HCT116 (cell line): ENCODE results near the gene CLDN5. TPM values are rescaled to one million over a fixed set of nuclear protein-coding genes. Genes with fewer than 3 reads are reported as not detected.

Source experiments
- ATAC-seq: fragments of 200-7000 bp; cut with Tn5 transposase; 2 replicates; pipeline ENCODE4 v1.9.1; 2020; ENCODE audit warnings: mild to moderate bottlenecking, moderate library complexity
- BruUV-seq: library from RNA; stranded (reverse); fragments of 400-500 nt; replicated peaks from 2 replicates; lab custom pipeline; 2021; lab: Mats Ljungman, UMichigan
- CTCF ChIA-PET: fragments of 300-600 bp; sonication (Branson Sonifier 250); formaldehyde crosslinking; loops from one replicate; lab custom pipeline; 2021; ENCODE audit warnings: antibody characterized with exemption; lab: Charles Lee
- POLR2A ChIA-PET: fragments of 300-600, 350-600 bp; sonication (Branson Sonifier 250); formaldehyde crosslinking; loops from one replicate; lab custom pipeline; 2021; ENCODE audit warnings: antibody characterized with exemption; lab: Charles Lee
- RAD21 ChIA-PET, 2 experiments: fragments of 300-600 bp; sonication (Branson Sonifier 250); formaldehyde crosslinking; loops; one replicate each; lab custom pipeline; 2023; ENCODE audit warnings: low total read pairs in 2 of 2; ENCODE audit not compliant: uncharacterized antibody in 2 of 2, unreplicated experiment in 2 of 2, low non-redundant PET in 1 of 2; lab: Charles Lee
- DNase-seq: peaks from one replicate; pipeline ENCODE4 v3.0.0-alpha.2; 2010; ENCODE audit warnings: low read depth, low spot score
- H2AFZ ChIP-seq: fragments of 200-600 bp; shearing (Covaris generic), sonication (generic); 2 replicates; pipeline ENCODE4 v1.6.1; 2017; ENCODE audit warnings: low read depth, mixed run types, mixed read lengths, antibody characterized with exemption, low read length; ENCODE audit not compliant: poor library complexity, severe bottlenecking
- H3K27ac ChIP-seq: 2 replicates; pipeline ENCODE4 v1.5.1; 2012; ENCODE audit warnings: low read depth, low read length
- H3K27me3 ChIP-seq: fragments of 200-600 bp; sonication (generic); 2 replicates; pipeline ENCODE4 v1.6.1; 2016; ENCODE audit warnings: mixed run types, low read length, mixed read lengths; ENCODE audit not compliant: insufficient read depth
- H3K36me3 ChIP-seq, 2 experiments: fragments of 200-500 bp in 1 of 2; fragments of 200-600 bp in 1 of 2; sonication (Bioruptor generic) in 1 of 2; sonication (generic) in 1 of 2; 2 replicates each; pipeline versions ENCODE4 v1.5.1 to v1.6.1; 2014 to 2016; ENCODE audit warnings: low read length in 2 of 2, inconsistent platforms in 1 of 2, mixed read lengths in 1 of 2, mixed run types in 1 of 2; ENCODE audit not compliant: insufficient read depth in 2 of 2, control insufficient read depth in 1 of 2
- H3K4me1 ChIP-seq, 2 experiments: fragments of 200-600 bp in 1 of 2; sonication (generic) in 1 of 2; 2 replicates each; pipeline versions ENCODE4 v1.5.1 to v1.6.1; 2012 to 2017; ENCODE audit warnings: low read length in 2 of 2, inconsistent platforms in 1 of 2, mild to moderate bottlenecking in 1 of 2, mixed read lengths in 1 of 2, mixed run types in 1 of 2, moderate library complexity in 1 of 2; ENCODE audit not compliant: insufficient read depth in 2 of 2, control insufficient read depth in 1 of 2
- H3K4me2 ChIP-seq: fragments of 200-600 bp; sonication (generic); 2 replicates; pipeline ENCODE4 v1.6.1; 2017; ENCODE audit warnings: mixed run types, low read length, mixed read lengths
- H3K4me3 ChIP-seq, 2 experiments: fragments of 200-600 bp in 1 of 2; sonication (generic) in 1 of 2; replicated peaks in 1 of 2; 2 replicates each; pipeline ENCODE4 v1.5.1; 2011 to 2016; ENCODE audit warnings: low read length in 2 of 2, control low read depth in 1 of 2, low read depth in 1 of 2, mild to moderate bottlenecking in 1 of 2, mixed read lengths in 1 of 2, mixed run types in 1 of 2
- H3K79me2 ChIP-seq: fragments of 200-600 bp; sonication (generic); 2 replicates; pipeline ENCODE4 v1.6.1; 2017; ENCODE audit warnings: mild to moderate bottlenecking, mixed run types, low read length, moderate library complexity, mixed read lengths; ENCODE audit not compliant: insufficient read depth
- H3K9ac ChIP-seq: fragments of 200-600 bp; sonication (generic); 2 replicates; pipeline ENCODE4 v1.6.1; 2016; ENCODE audit warnings: low read length, mixed read lengths
- H3K9me2 ChIP-seq: fragments of 200-600 bp; sonication (generic), shearing (Covaris generic); 2 replicates; pipeline ENCODE4 v1.6.1; 2017; ENCODE audit warnings: mixed run types, mild to moderate bottlenecking, moderate library complexity; ENCODE audit not compliant: insufficient read depth
- H3K9me3 ChIP-seq, 2 experiments: fragments of 200-500 bp in 1 of 2; fragments of 200-600 bp in 1 of 2; sonication (Bioruptor generic) in 1 of 2; sonication (generic) in 1 of 2; 2 replicates each; pipeline ENCODE4 v1.6.1; 2014 to 2017; ENCODE audit warnings: low read length in 2 of 2, mixed read lengths in 2 of 2, inconsistent platforms in 1 of 2, low read depth in 1 of 2, mild to moderate bottlenecking in 1 of 2, mixed run types in 1 of 2, moderate library complexity in 1 of 2; ENCODE audit not compliant: control insufficient read depth in 1 of 2, insufficient read depth in 1 of 2
- H4K20me1 ChIP-seq: fragments of 200-600 bp; sonication (generic), shearing (Covaris generic); 2 replicates; pipeline ENCODE4 v1.6.1; 2017; ENCODE audit warnings: mixed run types, mild to moderate bottlenecking, moderate library complexity; ENCODE audit not compliant: insufficient read depth
- ELF1 ChIP-seq: IDR thresholded peaks from 2 replicates; pipeline ENCODE4 v1.6.1; 2012; ENCODE audit warnings: low read depth, borderline replicate concordance
- EZH2 ChIP-seq: fragments of 200-600 bp; sonication (generic); IDR thresholded peaks from 2 replicates; pipeline ENCODE4 v1.6.1; 2017; ENCODE audit warnings: antibody characterized with exemption, mixed run types
- EZH2phosphoT487 ChIP-seq: fragments of 200-600 bp; IDR thresholded peaks from 2 replicates; pipeline ENCODE4 v1.6.1; 2018; ENCODE audit warnings: antibody characterized with exemption, borderline replicate concordance
- JUND ChIP-seq: IDR thresholded peaks from 2 replicates; pipeline ENCODE4 v1.6.1; 2012
- POLR2A ChIP-seq: IDR thresholded peaks from 2 replicates; pipeline ENCODE4 v1.7.0; 2011; ENCODE audit warnings: borderline replicate concordance; ENCODE audit not compliant: insufficient read depth, insufficient read length; ENCODE audit errors: extremely low read depth
- POLR2AphosphoS5 ChIP-seq: IDR thresholded peaks from 2 replicates; pipeline ENCODE4 v1.6.1; 2011; ENCODE audit warnings: mild to moderate bottlenecking, low read depth, low read length, moderate library complexity
- RAD21 ChIP-seq: IDR thresholded peaks from 2 replicates; pipeline ENCODE4 v1.6.1; 2012; ENCODE audit warnings: low read depth, mild to moderate bottlenecking
- SP1 ChIP-seq: IDR thresholded peaks from 2 replicates; pipeline ENCODE4 v1.6.1; 2012; ENCODE audit warnings: low read depth
- SRF ChIP-seq: IDR thresholded peaks from 2 replicates; pipeline ENCODE4 v1.6.1; 2012; ENCODE audit warnings: low read depth
- ZFX ChIP-seq: fragments of 450-650 bp; IDR thresholded peaks from 2 replicates; pipeline ENCODE4 v1.6.1; 2017
- ZNF274 ChIP-seq: fragments of 200-500 bp; sonication (Bioruptor generic); IDR thresholded peaks from 2 replicates; pipeline ENCODE4 v1.6.1; 2014; ENCODE audit warnings: mild to moderate bottlenecking, low read depth, low read length, inconsistent platforms
- intact Hi-C: fragments of 100-400 bp; cut with micrococcal nuclease; formaldehyde crosslinking; loops from 2 replicates; pipeline ENCODE4 v1.10.0; 2022
- total RNA-seq: library from RNA; stranded (reverse); gene quantifications from one replicate; pipeline ENCODE4 v1.2.1, GENCODE V29; 2021; ENCODE audit not compliant: unreplicated experiment
- TF ChIP-seq, protein P1 (sequence below), 3 experiments: fragments of 200-600 bp in 1 of 3; sonication (generic) in 1 of 3; IDR thresholded peaks in 2 of 3; conservative IDR thresholded peaks in 1 of 3; 2 replicates each; pipeline ENCODE4 v1.5.1; 2012 to 2017; ENCODE audit warnings: low read depth in 2 of 3, low read length in 2 of 3, antibody characterized with exemption in 1 of 3, borderline replicate concordance in 1 of 3, control low read depth in 1 of 3, mild to moderate bottlenecking in 1 of 3, mixed read lengths in 1 of 3, mixed run types in 1 of 3, moderate library complexity in 1 of 3; ENCODE audit not compliant: insufficient read depth in 1 of 3
- TF ChIP-seq, protein P2 (sequence below): IDR thresholded peaks from 2 replicates; pipeline ENCODE4 v1.6.1; 2012
- TF ChIP-seq, protein P3 (sequence below): IDR thresholded peaks from 2 replicates; pipeline ENCODE4 v1.6.1; 2012; ENCODE audit warnings: low read depth
- TF ChIP-seq, protein P4 (sequence below): IDR thresholded peaks from 2 replicates; pipeline ENCODE4 v1.6.1; 2012
- TF ChIP-seq, protein P5 (sequence below): IDR thresholded peaks from 2 replicates; pipeline ENCODE4 v1.6.1; 2011; ENCODE audit warnings: mild to moderate bottlenecking, low read length, moderate library complexity; ENCODE audit not compliant: insufficient replicate concordance; ENCODE audit errors: extremely low read depth

The CLDN5 gene
- total RNA-seq, 1 experiment from 2014 or later: 0.32 TPM

DNA sequence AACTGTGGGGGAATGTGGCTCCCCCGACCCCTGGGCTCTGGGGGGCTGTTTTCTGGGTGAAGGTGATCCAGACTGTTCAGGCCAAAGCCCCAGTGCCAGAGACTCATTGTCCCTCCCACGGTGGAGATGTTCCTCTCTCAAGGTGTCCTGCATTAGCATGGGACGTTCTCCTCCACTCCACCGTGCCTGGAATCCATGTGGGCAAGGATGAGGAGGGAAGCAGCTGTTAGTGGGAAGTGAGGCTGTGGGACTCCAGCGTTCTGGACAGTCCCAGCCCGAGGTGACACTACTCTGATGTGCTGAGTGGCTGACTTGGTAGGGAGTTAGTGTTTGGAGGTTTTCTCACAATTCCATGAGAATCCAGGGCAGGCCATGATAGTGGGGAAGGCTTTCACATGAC lies 31.4 kb upstream of the CLDN5 start:
- ChIA-PET CTCF (no interaction called here), POLR2A (interaction anchor here (1.4 kb wide), 1 partner anchor 10 kb away, joined by 3 read pairs; no protein-coding TSS in a partner anchor), RAD21 (no interaction called here)
- DNase-seq (no peak), ATAC-seq (no peak)
- peaks cover 10 to 14% of the 10 kb centered on the region in 2 experiments for H3K4me1 ChIP-seq
- no peaks in the 10 kb centered on the region for H4K20me1 ChIP-seq
- H3K9me3 ChIP-seq: peaks cover 4 to 8% of the 10 kb centered on the region in 2 experiments; a peak in 2 of 4 replicates
- H3K27ac ChIP-seq: no peak overlapping the region
- no peak overlapping the region for H3K9ac ChIP-seq
- no peaks in the 10 kb centered on the region for H3K9me2 ChIP-seq
- intact Hi-C loops: no loop called here
- H3K36me3 ChIP-seq: no peaks in the 10 kb centered on the region
- no peak overlapping the region for H2AFZ ChIP-seq
- no peak overlapping the region for H3K4me3 ChIP-seq
- TF ChIP-seq POLR2AphosphoS5 (no peak), JUND (no peak), SP1 (no peak), POLR2A (no peak), SRF (no peak), EZH2phosphoT487 (no peak), ZFX (no peak), ZNF274 (no peak), EZH2 (no peak), ELF1 (no peak), RAD21 (no peak)
- TF ChIP-seq, protein P1, sequence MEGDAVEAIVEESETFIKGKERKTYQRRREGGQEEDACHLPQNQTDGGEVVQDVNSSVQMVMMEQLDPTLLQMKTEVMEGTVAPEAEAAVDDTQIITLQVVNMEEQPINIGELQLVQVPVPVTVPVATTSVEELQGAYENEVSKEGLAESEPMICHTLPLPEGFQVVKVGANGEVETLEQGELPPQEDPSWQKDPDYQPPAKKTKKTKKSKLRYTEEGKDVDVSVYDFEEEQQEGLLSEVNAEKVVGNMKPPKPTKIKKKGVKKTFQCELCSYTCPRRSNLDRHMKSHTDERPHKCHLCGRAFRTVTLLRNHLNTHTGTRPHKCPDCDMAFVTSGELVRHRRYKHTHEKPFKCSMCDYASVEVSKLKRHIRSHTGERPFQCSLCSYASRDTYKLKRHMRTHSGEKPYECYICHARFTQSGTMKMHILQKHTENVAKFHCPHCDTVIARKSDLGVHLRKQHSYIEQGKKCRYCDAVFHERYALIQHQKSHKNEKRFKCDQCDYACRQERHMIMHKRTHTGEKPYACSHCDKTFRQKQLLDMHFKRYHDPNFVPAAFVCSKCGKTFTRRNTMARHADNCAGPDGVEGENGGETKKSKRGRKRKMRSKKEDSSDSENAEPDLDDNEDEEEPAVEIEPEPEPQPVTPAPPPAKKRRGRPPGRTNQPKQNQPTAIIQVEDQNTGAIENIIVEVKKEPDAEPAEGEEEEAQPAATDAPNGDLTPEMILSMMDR (IDR thresholded peaks at IDR 0.05 in 2 of 3, conservative IDR thresholded peaks at IDR 0.05 in 1 of 3; ENCODE audit: borderline replicate concordance in 1 of 3, insufficient read depth in 1 of 3, low read depth in 2 of 3, low read length in 2 of 3): no peak
- TF ChIP-seq, protein P2, sequence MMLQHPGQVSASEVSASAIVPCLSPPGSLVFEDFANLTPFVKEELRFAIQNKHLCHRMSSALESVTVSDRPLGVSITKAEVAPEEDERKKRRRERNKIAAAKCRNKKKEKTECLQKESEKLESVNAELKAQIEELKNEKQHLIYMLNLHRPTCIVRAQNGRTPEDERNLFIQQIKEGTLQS: no peak
- TF ChIP-seq, protein P3, sequence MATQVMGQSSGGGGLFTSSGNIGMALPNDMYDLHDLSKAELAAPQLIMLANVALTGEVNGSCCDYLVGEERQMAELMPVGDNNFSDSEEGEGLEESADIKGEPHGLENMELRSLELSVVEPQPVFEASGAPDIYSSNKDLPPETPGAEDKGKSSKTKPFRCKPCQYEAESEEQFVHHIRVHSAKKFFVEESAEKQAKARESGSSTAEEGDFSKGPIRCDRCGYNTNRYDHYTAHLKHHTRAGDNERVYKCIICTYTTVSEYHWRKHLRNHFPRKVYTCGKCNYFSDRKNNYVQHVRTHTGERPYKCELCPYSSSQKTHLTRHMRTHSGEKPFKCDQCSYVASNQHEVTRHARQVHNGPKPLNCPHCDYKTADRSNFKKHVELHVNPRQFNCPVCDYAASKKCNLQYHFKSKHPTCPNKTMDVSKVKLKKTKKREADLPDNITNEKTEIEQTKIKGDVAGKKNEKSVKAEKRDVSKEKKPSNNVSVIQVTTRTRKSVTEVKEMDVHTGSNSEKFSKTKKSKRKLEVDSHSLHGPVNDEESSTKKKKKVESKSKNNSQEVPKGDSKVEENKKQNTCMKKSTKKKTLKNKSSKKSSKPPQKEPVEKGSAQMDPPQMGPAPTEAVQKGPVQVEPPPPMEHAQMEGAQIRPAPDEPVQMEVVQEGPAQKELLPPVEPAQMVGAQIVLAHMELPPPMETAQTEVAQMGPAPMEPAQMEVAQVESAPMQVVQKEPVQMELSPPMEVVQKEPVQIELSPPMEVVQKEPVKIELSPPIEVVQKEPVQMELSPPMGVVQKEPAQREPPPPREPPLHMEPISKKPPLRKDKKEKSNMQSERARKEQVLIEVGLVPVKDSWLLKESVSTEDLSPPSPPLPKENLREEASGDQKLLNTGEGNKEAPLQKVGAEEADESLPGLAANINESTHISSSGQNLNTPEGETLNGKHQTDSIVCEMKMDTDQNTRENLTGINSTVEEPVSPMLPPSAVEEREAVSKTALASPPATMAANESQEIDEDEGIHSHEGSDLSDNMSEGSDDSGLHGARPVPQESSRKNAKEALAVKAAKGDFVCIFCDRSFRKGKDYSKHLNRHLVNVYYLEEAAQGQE: no peak
- TF ChIP-seq, protein P4, sequence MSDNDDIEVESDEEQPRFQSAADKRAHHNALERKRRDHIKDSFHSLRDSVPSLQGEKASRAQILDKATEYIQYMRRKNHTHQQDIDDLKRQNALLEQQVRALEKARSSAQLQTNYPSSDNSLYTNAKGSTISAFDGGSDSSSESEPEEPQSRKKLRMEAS: no peak
- TF ChIP-seq, protein P5, sequence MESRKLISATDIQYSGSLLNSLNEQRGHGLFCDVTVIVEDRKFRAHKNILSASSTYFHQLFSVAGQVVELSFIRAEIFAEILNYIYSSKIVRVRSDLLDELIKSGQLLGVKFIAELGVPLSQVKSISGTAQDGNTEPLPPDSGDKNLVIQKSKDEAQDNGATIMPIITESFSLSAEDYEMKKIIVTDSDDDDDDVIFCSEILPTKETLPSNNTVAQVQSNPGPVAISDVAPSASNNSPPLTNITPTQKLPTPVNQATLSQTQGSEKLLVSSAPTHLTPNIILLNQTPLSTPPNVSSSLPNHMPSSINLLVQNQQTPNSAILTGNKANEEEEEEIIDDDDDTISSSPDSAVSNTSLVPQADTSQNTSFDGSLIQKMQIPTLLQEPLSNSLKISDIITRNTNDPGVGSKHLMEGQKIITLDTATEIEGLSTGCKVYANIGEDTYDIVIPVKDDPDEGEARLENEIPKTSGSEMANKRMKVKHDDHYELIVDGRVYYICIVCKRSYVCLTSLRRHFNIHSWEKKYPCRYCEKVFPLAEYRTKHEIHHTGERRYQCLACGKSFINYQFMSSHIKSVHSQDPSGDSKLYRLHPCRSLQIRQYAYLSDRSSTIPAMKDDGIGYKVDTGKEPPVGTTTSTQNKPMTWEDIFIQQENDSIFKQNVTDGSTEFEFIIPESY: no peak
- no peak overlapping the region for H3K4me2 ChIP-seq
- no TSS peak for BruUV-seq
- no peaks in the 10 kb centered on the region for H3K27me3 ChIP-seq
- no peaks in the 10 kb centered on the region for H3K79me2 ChIP-seq
